Stimulated activated memory B cell treated with anti-CD40 and anti-IgM and Interleukin-4, amounts not matched to agents 10 μg/mL and 1 μg/mL and 100 μg/mL, for 72 hours (primary cell): ENCODE measurements around the gene EEF1A2.

Source experiments
- ATAC-seq: fragments of 150-1000 bp; cut with Tn5 transposase; 2 replicates; pipeline ENCODE4 v1.10.0; 2021
- H3K27ac Mint-ChIP-seq: one replicate; pipeline ENCODE4 v1.8.0; 2022; ENCODE audit warnings: mild to moderate bottlenecking, mixed read lengths
- H3K27me3 Mint-ChIP-seq: one replicate; pipeline ENCODE4 v1.8.0; 2022; ENCODE audit warnings: mixed read lengths
- H3K36me3 Mint-ChIP-seq: one replicate; pipeline ENCODE4 v1.8.0; 2022; ENCODE audit warnings: mixed read lengths
- H3K4me1 Mint-ChIP-seq: one replicate; pipeline ENCODE4 v1.8.0; 2022; ENCODE audit warnings: mixed read lengths
- H3K4me3 Mint-ChIP-seq: one replicate; pipeline ENCODE4 v1.8.0; 2022; ENCODE audit warnings: mild to moderate bottlenecking, moderate library complexity, mixed read lengths
- H3K9me3 Mint-ChIP-seq: one replicate; pipeline ENCODE4 v1.8.0; 2022; ENCODE audit warnings: mixed read lengths

EEF1A2 gene

DNA sequence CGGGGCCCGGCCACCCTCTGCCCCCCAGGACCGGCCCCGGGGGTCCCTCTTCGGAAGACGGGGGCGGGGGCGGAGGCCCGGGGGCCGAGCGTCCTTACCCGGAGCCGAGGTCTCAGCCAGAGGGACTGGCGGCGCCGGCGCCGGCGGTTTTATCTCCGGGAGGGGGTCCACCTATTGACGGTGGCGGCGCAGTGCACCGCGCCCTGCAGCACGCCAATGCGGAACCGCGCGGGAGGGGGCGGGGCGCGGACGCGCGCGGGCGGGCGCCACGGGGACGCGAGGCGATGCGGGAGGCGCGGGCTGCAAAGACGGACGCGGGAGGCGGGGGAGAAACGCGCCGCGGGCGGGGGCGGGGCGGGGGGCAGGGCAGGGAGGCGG is at the start of gene EEF1A2:
Gene EEF1A2 (minus strand): TSS at position 124 of the 378 bp plus-strand sequence. CDS start 1,320 bp downstream, outside the sequence.
- H3K9me3 Mint-ChIP-seq: no peaks in the 10 kb centered on the region
- peaks cover 13% of the 10 kb centered on the region for H3K4me1 Mint-ChIP-seq
- H3K4me3 Mint-ChIP-seq: peak within 1 kb of the TSS; percentile 42
- H3K36me3 Mint-ChIP-seq: no peaks in the 10 kb centered on the region
- H3K27ac Mint-ChIP-seq: no peak within 1 kb of the TSS
- ATAC-seq: peak; percentile 56
- peaks cover 28% of the 10 kb centered on the region for H3K27me3 Mint-ChIP-seq

DNA sequence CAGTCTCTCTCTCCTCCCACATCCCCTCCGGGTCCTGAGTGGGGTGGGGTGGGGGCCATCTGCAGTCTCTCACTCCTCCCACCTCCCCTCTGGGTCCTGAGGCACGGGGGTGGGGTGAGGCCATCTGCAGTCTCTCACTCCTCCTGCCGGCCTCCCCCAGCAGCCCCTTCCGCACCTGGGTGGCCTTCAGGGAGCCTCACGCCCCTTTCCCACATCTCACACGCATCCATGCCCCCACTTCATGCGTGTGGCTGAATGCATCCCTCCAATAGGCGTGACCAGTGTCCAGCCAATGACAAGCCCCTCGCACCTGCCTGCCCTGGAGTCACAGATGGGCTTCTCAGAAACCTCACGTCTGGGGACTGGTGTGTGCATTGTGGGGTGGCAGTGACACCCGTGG is 49.7 kb upstream of the EEF1A2 start:
- H3K4me1 Mint-ChIP-seq: peaks cover 76% of the 10 kb centered on the region
- no peaks in the 10 kb centered on the region for H3K36me3 Mint-ChIP-seq
- no peak overlapping the region for H3K27ac Mint-ChIP-seq
- H3K27me3 Mint-ChIP-seq: peaks cover 32% of the 10 kb centered on the region
- H3K4me3 Mint-ChIP-seq: no peak overlapping the region
- no peaks in the 10 kb centered on the region for H3K9me3 Mint-ChIP-seq
- no peak for ATAC-seq

DNA sequence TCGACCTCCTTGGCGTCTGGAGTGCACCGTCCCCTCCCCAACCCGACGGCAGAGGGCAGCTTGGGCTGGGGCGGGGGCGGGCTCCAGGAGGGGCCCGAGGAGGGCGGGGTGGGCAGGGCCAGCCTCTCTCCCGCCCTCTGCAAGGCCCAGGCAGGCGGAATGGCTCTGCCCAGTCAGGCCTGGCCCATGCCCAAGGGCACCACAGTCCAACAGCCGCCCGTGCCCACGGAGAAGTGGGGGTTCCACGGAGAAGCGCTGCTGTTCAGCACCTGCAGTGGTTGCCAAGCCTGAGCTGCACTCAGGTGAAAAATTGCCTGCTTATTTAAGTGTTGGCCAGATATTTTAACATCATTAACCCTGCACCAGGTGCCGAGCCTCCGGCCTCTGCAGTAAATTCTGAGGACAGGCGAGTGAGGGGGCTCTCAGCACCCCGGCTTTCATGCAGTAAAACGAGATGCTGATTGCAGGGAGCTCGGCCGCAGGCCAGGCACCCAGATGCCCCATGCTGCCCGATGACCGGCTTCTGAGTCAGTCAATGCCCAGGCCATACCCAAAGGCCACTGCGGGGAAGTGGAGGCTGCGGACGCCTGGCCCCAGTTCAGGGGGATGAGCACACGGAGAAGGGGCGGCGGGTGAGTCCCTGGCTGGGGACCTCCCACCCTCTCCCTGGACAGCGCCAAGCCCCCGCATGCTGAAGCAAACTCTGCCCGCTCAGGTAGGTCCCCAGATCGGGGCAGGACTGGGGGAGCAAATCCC is 49.0 kb upstream of the EEF1A2 start, which contains the start of gene SRMS:
Gene SRMS (minus strand): TSS at position 25 of the 756 bp plus-strand sequence. CDS start 286 bp downstream, outside the sequence.
- Mint-ChIP-seq H3K27ac (no peak within 1 kb of the TSS), H3K9me3 (no peaks in the 10 kb centered on the region), H3K4me3 (no peak within 1 kb of the TSS), H3K36me3 (no peaks in the 10 kb centered on the region), H3K27me3 (peaks cover 32% of the 10 kb centered on the region), H3K4me1 (peaks cover 78% of the 10 kb centered on the region)
- ATAC-seq: no peak

DNA sequence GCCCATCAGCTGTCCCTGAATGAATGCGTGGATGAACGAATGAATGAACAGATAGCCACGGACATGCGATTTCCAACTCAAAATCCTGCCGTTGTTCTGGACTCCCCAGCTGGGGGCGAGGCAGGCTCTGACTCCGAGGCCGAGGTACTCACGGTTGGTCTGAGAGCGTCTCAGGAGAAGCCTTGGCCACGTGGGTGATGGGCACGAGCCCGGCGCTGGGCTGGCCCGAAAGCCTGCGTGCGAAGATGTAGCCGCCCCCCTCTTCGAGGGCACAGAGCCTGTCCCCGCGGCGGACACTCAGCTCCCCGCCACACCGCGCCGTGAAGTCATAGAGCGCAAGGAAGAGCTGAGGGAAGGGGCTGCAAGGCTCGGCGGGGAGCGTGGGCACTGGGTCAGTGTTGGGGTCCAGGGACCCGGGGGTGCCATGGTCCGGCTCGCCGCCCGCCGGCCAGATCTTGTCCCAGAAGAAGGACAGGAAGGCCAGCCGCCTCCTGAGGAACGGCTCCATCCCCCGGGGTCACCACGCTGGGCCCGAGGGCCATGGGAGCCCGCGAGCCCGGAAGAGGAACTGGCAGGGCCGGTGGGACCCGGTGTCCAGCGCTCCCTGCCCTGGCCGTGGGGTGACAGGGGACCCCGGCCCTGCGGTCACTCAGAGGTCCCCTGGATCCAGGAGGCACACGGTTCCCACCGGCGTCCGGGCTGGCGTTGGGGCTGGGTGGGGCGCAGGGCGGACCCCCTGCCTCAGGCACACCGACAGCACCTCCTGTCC is 48.3 kb upstream of the EEF1A2 start:
- no peaks in the 10 kb centered on the region for H3K9me3 Mint-ChIP-seq
- no peaks in the 10 kb centered on the region for H3K36me3 Mint-ChIP-seq
- H3K27ac Mint-ChIP-seq: no peak overlapping the region
- no peak overlapping the region for H3K4me3 Mint-ChIP-seq
- peaks cover 78% of the 10 kb centered on the region for H3K4me1 Mint-ChIP-seq
- ATAC-seq: no peak
- peaks cover 32% of the 10 kb centered on the region for H3K27me3 Mint-ChIP-seq

DNA sequence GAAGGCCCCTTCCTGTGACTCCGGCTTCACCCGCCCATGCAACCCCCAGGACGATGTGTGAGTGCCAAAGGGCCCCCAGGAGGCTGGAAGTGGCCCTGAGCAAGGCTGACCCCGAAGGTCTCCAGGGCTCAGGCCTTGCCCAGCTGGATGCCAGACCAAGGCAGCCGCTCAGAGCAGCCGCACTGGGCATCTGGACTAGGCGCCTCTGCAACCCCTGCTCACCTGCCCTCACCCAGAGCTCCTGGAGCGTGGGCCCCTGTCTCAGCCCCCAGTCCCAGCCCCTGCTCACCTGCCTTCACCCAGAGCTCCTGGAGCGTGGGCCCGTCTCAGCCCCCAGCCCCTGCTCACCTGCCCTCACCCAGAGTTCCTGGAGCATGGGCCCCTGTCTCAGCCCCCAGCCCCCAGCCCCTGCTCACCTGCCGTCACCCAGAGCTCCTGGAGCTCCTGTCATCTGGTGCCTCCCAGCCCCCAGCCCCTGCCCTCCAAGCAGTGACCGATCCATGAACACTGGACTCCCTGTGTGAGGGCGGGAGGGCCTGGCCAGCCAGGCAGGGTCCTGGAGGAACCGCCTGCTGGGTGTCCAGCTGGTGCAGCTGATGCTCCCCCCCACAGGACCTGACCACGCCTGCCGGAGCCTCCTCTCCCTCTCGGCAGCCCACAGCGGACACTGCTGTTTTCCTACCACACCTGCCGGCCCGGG is 47.5 kb upstream of the EEF1A2 start:
- H3K4me3 Mint-ChIP-seq: no peak overlapping the region
- peaks cover 77% of the 10 kb centered on the region for H3K4me1 Mint-ChIP-seq
- no peaks in the 10 kb centered on the region for H3K36me3 Mint-ChIP-seq
- ATAC-seq: no peak
- H3K9me3 Mint-ChIP-seq: no peaks in the 10 kb centered on the region
- H3K27ac Mint-ChIP-seq: no peak overlapping the region
- H3K27me3 Mint-ChIP-seq: peaks cover 32% of the 10 kb centered on the region

DNA sequence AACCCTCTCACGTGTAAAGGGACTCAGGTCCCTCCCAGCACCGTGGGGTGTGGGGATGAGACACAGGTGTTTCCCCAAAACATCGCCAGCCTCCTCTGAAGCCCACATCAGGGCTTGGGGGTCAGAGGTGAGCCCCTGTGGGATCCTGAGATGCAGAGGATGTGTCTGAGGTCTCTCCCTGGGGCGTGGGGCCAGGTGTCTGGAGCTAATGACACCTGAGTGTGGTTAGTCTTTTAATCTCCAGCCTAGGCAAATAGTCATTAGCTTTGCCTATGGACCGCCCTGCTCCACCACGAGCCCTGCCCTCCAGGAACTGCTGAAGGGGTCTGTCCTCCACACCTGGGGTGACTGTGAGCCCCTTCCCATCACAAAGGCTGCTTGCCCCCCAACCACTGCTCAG is 46.9 kb upstream of the EEF1A2 start:
- Mint-ChIP-seq H3K27ac (peak overlapping the region; percentile 1), H3K4me1 (peaks cover 72% of the 10 kb centered on the region), H3K9me3 (no peaks in the 10 kb centered on the region), H3K27me3 (peaks cover 28% of the 10 kb centered on the region), H3K36me3 (no peaks in the 10 kb centered on the region), H3K4me3 (no peak overlapping the region)
- ATAC-seq: no peak

DNA sequence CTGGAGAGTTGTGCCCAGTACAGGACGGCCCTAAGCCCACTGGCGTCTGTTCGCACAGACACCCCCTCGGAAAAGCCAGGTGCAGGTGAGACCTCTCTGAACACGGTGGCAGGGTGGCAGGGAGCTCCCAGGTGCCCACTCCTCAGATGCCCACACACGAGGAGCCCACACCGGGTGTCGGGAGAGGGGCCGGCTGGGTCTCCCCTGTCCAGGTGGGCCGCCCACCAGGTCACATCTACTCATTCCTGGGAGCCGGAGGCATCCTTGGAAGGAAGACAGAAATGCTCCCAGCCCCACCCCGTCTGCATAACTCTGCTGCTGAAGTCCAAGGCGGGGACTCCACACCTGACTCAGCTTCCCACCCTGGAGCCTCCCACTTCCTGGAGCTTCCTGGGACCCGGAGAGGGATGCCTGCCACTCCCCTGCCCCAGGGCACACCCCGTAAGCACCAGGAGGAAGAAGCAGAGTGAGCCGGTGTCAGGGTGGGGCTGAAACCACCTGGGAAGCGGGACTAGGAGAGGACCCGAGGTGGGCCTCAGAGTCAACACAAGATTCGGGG is 46.2 kb upstream of the EEF1A2 start:
- peaks cover 72% of the 10 kb centered on the region for H3K4me1 Mint-ChIP-seq
- H3K27me3 Mint-ChIP-seq: peaks cover 21% of the 10 kb centered on the region
- no peak for ATAC-seq
- H3K4me3 Mint-ChIP-seq: no peak overlapping the region
- no peaks in the 10 kb centered on the region for H3K9me3 Mint-ChIP-seq
- peak overlapping the region; percentile 1 for H3K27ac Mint-ChIP-seq
- H3K36me3 Mint-ChIP-seq: no peaks in the 10 kb centered on the region

DNA sequence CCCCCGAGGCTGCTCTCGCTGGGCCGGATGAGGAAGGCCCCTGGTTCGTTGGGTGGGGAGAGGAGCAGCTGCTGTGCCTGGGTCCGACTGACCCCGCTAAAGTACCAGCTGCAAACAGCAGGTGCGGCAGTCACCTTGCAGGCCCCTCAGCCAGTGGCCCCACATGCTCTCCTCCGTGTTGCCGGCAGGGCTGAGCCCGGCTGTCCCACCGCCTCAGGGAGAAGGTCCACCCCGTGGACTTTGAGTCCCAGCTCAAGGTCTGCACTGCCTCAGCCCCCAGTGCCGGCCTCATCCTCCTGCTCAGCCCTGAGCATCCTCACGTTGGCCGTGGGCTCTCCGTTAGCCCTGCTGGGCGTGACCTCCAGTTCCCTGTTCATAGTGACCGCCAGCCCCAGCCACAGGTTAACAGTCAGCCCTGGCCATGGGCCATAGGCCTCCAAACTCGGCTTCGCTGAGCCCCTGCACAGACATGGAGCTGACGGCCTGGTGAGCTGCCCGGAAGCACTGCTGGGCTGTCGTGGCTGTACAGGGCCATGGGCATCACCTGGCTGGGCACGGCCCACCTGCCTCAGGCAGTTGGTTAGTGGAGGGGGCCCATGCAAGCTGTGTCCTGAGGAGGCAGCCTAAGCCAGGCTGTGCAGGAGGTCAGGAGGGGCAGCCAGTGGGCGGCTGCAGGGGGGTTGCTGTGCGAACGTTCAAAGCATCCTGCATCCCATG is 45.5 kb upstream of the EEF1A2 start:
- peaks cover 71% of the 10 kb centered on the region for H3K4me1 Mint-ChIP-seq

DNA sequence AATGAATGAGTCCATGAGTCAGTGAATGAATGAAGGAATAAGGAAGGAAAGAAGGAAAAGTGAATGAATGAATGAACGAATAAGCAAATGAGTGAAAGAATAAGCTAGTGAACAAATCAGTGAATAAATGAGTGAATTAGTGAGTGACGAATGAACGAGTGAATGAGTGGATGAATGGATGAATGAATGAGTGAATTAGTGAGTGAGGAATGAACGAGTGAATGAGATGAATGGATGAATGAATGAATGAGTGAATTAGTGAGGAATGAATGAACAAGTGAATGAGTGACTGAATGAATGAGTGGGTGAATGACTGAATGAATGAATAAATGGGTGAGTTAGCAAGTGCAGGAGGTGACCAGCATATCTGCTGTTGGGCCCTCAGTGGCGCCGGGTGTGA is 44.9 kb upstream of the EEF1A2 start:
- H3K9me3 Mint-ChIP-seq: no peaks in the 10 kb centered on the region
- no peak overlapping the region for H3K27ac Mint-ChIP-seq
- peaks cover 71% of the 10 kb centered on the region for H3K4me1 Mint-ChIP-seq
- ATAC-seq: no peak
- H3K27me3 Mint-ChIP-seq: peaks cover 8% of the 10 kb centered on the region
- no peak overlapping the region for H3K4me3 Mint-ChIP-seq
- no peaks in the 10 kb centered on the region for H3K36me3 Mint-ChIP-seq

More for the DNA sequence above, 45.5 kb upstream of the EEF1A2 start:
- Mint-ChIP-seq H3K27ac (no peak overlapping the region), H3K27me3 (peaks cover 14% of the 10 kb centered on the region), H3K36me3 (no peaks in the 10 kb centered on the region), H3K4me3 (no peak overlapping the region), H3K9me3 (no peaks in the 10 kb centered on the region)
- no peak for ATAC-seq

DNA sequence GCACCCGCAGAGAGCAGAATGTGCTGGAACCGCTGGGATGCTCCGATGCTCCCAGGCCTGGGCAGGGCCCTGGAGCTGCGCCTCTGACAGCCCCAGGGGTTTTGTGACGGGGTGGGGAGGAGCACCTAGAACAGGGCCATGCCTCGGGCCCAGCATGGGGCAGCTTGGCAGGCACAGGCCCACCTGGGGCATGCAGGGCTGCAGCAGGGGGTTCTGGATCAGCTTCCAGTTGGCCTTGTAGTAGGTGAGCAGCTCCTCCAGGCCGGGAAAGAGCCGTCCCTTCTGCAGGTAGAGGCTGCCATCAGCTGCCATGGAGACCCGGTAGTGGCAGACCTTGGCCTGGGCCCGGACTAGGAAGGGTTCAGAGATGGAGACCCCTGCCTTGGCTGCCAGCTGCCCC is 44.2 kb upstream of the EEF1A2 start:
- peaks cover 8% of the 10 kb centered on the region for H3K27me3 Mint-ChIP-seq
- peak; percentile 40 for ATAC-seq
- H3K27ac Mint-ChIP-seq: peak overlapping the region; percentile 84
- no peaks in the 10 kb centered on the region for H3K36me3 Mint-ChIP-seq
- no peaks in the 10 kb centered on the region for H3K9me3 Mint-ChIP-seq
- peaks cover 72% of the 10 kb centered on the region for H3K4me1 Mint-ChIP-seq
- peak overlapping the region; percentile 69 for H3K4me3 Mint-ChIP-seq

DNA sequence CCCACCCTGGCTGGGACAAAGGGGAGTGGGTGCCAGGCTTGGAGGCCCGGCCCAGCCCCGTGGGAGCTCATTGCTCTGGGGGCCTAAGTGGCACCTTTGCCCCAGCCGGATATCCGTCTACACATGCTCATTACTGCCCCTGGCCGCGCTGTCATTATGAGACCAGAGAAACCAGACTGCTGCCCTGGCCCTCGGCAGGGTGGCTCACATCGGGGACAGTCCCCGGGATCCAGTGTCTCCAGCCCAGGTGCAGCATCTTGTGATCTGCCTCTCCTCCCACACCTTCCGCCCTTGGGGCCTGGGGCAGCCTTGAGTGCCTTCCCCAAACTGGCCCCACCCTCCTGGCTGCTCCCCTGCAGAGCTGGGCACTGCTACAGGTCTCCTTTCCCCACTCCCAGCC is 43.8 kb upstream of the EEF1A2 start:
- ATAC-seq: peak; percentile 84
- H3K36me3 Mint-ChIP-seq: no peaks in the 10 kb centered on the region
- peaks cover 8% of the 10 kb centered on the region for H3K27me3 Mint-ChIP-seq
- peaks cover 77% of the 10 kb centered on the region for H3K4me1 Mint-ChIP-seq
- peak overlapping the region; percentile 84 for H3K27ac Mint-ChIP-seq
- no peaks in the 10 kb centered on the region for H3K9me3 Mint-ChIP-seq
- peak overlapping the region; percentile 69 for H3K4me3 Mint-ChIP-seq

DNA sequence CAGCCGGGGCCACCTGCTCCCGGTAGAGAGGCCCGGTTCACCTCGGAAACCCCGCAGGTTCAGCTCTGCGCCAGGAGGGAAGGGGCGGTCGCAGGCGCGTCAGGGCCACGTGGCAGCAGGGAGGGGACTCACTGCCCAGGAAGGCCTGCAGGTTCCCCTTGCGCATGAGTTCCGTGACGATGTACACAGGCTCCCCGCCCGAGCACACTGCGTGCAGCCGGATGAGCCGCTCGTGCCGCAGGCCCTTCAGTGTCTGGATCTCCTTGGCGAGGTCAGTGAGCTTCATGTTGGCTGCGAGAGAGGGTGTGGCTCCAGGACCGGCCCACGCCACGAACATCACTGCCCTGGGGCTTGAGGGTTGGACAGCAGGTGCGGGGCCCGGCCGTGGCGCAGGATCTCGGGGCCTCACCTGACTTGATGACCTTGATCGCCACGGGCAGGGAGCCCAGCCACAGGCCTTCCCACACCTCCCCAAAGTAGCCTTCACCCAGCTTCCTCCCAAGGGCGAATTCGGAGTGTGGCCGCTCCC is 43.2 kb upstream of the EEF1A2 start:
- ATAC-seq: peak; percentile 1
- peak overlapping the region; percentile 84 for H3K27ac Mint-ChIP-seq
- peaks cover 82% of the 10 kb centered on the region for H3K4me1 Mint-ChIP-seq
- H3K9me3 Mint-ChIP-seq: no peaks in the 10 kb centered on the region
- peaks cover 7% of the 10 kb centered on the region for H3K27me3 Mint-ChIP-seq
- H3K36me3 Mint-ChIP-seq: no peaks in the 10 kb centered on the region
- H3K4me3 Mint-ChIP-seq: peak overlapping the region; percentile 70

DNA sequence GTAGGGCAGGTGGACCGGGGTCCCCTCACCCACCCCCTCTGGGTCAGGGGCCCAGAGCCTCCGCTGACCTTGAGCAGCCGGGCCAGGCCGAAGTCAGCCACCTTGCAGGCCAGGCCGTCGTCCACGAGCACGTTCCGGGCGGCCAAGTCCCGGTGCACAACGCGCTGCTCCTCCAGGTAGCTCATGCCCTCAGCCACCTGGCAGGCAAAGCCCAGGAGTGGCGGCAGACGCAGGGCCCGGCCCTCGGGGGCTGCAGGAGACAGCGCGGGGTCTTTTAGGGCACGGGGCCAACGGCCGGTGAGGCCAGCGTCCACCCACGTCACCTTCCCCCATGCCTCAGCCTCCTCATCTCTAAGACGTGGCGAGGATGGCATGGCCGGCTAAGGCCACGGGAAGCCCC is 42.5 kb upstream of the EEF1A2 start:
- no peaks in the 10 kb centered on the region for H3K9me3 Mint-ChIP-seq
- no peak overlapping the region for H3K27ac Mint-ChIP-seq
- H3K36me3 Mint-ChIP-seq: no peaks in the 10 kb centered on the region
- peaks cover 83% of the 10 kb centered on the region for H3K4me1 Mint-ChIP-seq
- peaks cover 3% of the 10 kb centered on the region for H3K27me3 Mint-ChIP-seq
- no peak overlapping the region for H3K4me3 Mint-ChIP-seq
- no peak for ATAC-seq

DNA sequence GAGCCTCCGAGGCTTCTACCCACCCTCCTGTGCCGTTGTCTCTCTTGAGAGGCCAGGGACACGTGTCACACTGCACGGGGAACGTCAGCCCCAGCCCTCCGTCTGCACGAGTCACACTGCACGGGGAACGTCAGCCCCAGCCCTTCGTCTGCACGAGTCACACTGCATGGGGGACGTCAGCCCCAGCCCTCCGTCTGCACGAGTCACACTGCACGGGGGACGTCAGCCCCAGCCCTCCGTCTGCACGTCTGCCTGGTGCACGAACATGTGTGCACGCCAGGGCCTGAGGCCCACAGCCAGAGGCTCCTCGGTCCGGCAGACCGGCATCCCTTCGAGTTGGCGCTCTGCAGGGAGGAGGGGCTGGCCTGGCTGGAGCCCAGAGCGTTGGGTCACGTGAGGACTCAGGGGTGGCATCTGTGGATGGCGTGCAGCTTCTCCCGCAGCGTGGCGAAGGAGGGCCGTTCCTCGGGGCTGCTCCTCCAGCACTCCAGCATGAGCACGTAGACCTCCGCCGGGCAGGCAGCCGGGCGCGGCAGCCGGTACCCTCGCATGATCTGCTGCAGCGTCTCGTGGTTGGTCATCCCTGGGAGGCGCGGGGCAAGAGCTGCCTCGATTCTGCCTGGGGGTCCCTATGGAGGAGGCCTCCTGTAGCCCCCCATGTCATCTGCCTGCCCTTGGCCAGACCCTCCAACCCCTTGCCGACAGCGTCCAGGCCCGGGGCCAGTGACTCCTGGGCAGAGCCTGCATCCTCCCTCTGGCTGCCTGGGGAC is 41.7 kb upstream of the EEF1A2 start:
- no peak overlapping the region for H3K4me3 Mint-ChIP-seq
- H3K36me3 Mint-ChIP-seq: no peaks in the 10 kb centered on the region
- ATAC-seq: no peak
- no peaks in the 10 kb centered on the region for H3K9me3 Mint-ChIP-seq
- no peak overlapping the region for H3K27ac Mint-ChIP-seq
- peaks cover 81% of the 10 kb centered on the region for H3K4me1 Mint-ChIP-seq
- peaks cover 8% of the 10 kb centered on the region for H3K27me3 Mint-ChIP-seq
